H1 (cell line): ENCODE data around the gene PDE3A. TPM values are rescaled to one million over a fixed set of nuclear protein-coding genes. Genes with fewer than 3 reads are reported as not detected.

Experiments used
- CBX5 ChIP-seq: fragments of 300-800, 300-1000 bp; sonication (generic); IDR thresholded peaks from 2 replicates; pipeline ENCODE4 v1.7.1; 2016; ENCODE audit warnings: antibody characterized with exemption, low read length, low read depth
- CTBP2 ChIP-seq: IDR thresholded peaks from 2 replicates; pipeline ENCODE4 v1.7.0; 2011; ENCODE audit warnings: borderline replicate concordance, mild to moderate bottlenecking, moderate library complexity, mixed read lengths, low read length; ENCODE audit not compliant: insufficient read depth, insufficient read length
- HDAC6 ChIP-seq: IDR thresholded peaks from one replicate; pipeline ENCODE4 v1.7.1; 2012; ENCODE audit warnings: low read depth, mild to moderate bottlenecking, inconsistent platforms, low read length, moderate library complexity
- MAFK ChIP-seq: IDR thresholded peaks from 2 replicates; pipeline ENCODE4 v1.6.1; 2012; ENCODE audit warnings: low read depth, mild to moderate bottlenecking, improper control_type of control experiment, low read length
- SIRT6 ChIP-seq: IDR thresholded peaks from one replicate; pipeline ENCODE4 v1.7.1; 2012; ENCODE audit warnings: low read length, inconsistent platforms
- polyA plus RNA-seq, 7 experiments: library from polyadenylated mRNA; depleted of rRNA in 3 of 7; stranded (reverse) in 5 of 7; unstranded in 2 of 7; fragments of >200 nt in 5 of 7; fragments of 200-250 nt in 2 of 7; gene quantifications; 1 replicate in 5 of 7; 2 replicates in 1 of 7; 4 replicates in 1 of 7; pipeline versions ENCODE4 v1.2.1 to v1.2.3, GENCODE V29; 2011 to 2013; ENCODE audit warnings: missing spikeins in 2 of 7, mixed read lengths in 2 of 7
- total RNA-seq: library from RNA; stranded (reverse); fragmentation: NEBNext Ultra II Directional; extraction: Animal tissue kit (Norgen Biotek cat#: 25700); gene quantifications from 2 replicates; pipeline ENCODE4 v1.2.1, GENCODE V29; 2021

PDE3A gene
- total and polyA plus RNA-seq, 2 of the 8 experiments (the other 6 are each of a cell fraction or from before 2014, with no cell fraction given), result 1.4 to 3.4 TPM

- TF ChIP-seq MAFK, result no peak
- no peak for TF ChIP-seq SIRT6
- no peak for TF ChIP-seq CTBP2
- no peak for TF ChIP-seq CBX5
- no peak for TF ChIP-seq HDAC6
Measured at GRCh38 chr12:20492251-20492760, 124.0 kb downstream of the PDE3A start (continued).
